HepG2 (cell line): ENCODE measurements around the gene PIP5KL1. TPM values are rescaled to one million over a fixed set of nuclear protein-coding genes. Genes with fewer than 3 reads are reported as not detected.
A peak's percentile ranks its signal among the peaks of the same experiment; 100 is the strongest.

Experiments
- GATAD2A ChIP-seq: IDR thresholded peaks from 2 replicates; pipeline ENCODE4 v1.6.1; 2016
- HDAC6 ChIP-seq: fragments of 200-600 bp; sonication (generic); IDR thresholded peaks from 2 replicates; pipeline ENCODE4 v1.7.0; 2017; ENCODE audit warnings: mild to moderate bottlenecking, antibody characterized with exemption, low read length, low read depth
- NCOA1 ChIP-seq: sonication (generic); formaldehyde crosslinking; IDR thresholded peaks from 2 replicates; pipeline ENCODE4 v1.9.0; 2021; ENCODE audit warnings: missing genetic modification reagents
- SOX13 ChIP-seq, 3 experiments: fragments of 450-650 bp in 1 of 3; sonication (generic) in 1 of 3; formaldehyde crosslinking in 1 of 3; IDR thresholded peaks in 2 of 3; conservative IDR thresholded peaks in 1 of 3; 2 replicates each; pipeline versions ENCODE4 v1.5.0 to v1.6.1; 2016 to 2020; ENCODE audit warnings: antibody characterized with exemption in 1 of 3, mild to moderate bottlenecking in 1 of 3, missing compliant biosample characterization in 1 of 3, missing genetic modification reagents in 1 of 3, moderate library complexity in 1 of 3
- SOX5 ChIP-seq: IDR thresholded peaks from 2 replicates; pipeline ENCODE4 v1.6.1; 2016; ENCODE audit warnings: borderline replicate concordance
- ZIK1 ChIP-seq: sonication (generic); formaldehyde crosslinking; IDR thresholded peaks from 2 replicates; pipeline ENCODE4 v1.5.0; 2020; ENCODE audit warnings: mild to moderate bottlenecking, low read depth, missing genetic modification reagents, borderline replicate concordance
- ZSCAN30 ChIP-seq: sonication (generic); formaldehyde crosslinking; IDR thresholded peaks from 2 replicates; pipeline ENCODE4 v1.5.0; 2020; ENCODE audit warnings: mild to moderate bottlenecking, missing genetic modification reagents
- polyA plus RNA-seq, 8 experiments: library from polyadenylated mRNA; depleted of rRNA in 3 of 8; stranded (reverse) in 7 of 8; unstranded in 1 of 8; fragments of >200 nt; fragmentation: Illumina TruSeq in 4 of 8; extraction: Trizol in 4 of 8; gene quantifications; 2 replicates each; pipeline versions ENCODE4 v1.2.1 to v1.2.3, GENCODE V29; 2011 to 2016; ENCODE audit warnings: low read depth in 4 of 8, missing spikeins in 1 of 8, mixed read lengths in 1 of 8; ENCODE audit not compliant: insufficient read depth in 1 of 8
- total RNA-seq, 5 experiments: library from RNA; depleted of rRNA; stranded (reverse); fragments of >200 nt; fragmentation: Illumina TruSeq; extraction: Trizol; gene quantifications; 2 replicates each; pipeline ENCODE4 v1.2.3, GENCODE V29; 2016; ENCODE audit warnings: low read depth in 1 of 5
- TF ChIP-seq, protein P1 (sequence below): sonication (generic); formaldehyde crosslinking; IDR thresholded peaks from 2 replicates; pipeline ENCODE4 v1.4.0; 2020; ENCODE audit warnings: mild to moderate bottlenecking, missing genetic modification reagents
- TF ChIP-seq, protein P2 (sequence below): sonication (generic); formaldehyde crosslinking; IDR thresholded peaks from 2 replicates; pipeline ENCODE4 v1.8.1; 2023; ENCODE audit warnings: mild to moderate bottlenecking, missing genetic modification reagents, borderline replicate concordance
- TF ChIP-seq, protein P3 (sequence below): sonication (generic); formaldehyde crosslinking; IDR thresholded peaks from 2 replicates; pipeline ENCODE4 v1.9.0; 2021; ENCODE audit warnings: missing genetic modification reagents, borderline replicate concordance
- TF ChIP-seq, protein P4 (sequence below): sonication (generic); formaldehyde crosslinking; IDR thresholded peaks from 2 replicates; pipeline ENCODE4 v1.4.0; 2020; ENCODE audit warnings: missing genetic modification reagents, borderline replicate concordance

PIP5KL1 gene
- total and polyA plus RNA-seq, 2 of the 13 experiments (the other 11 are each of a cell fraction or from before 2014, with no cell fraction given): 0.20 to 0.49 TPM

DNA sequence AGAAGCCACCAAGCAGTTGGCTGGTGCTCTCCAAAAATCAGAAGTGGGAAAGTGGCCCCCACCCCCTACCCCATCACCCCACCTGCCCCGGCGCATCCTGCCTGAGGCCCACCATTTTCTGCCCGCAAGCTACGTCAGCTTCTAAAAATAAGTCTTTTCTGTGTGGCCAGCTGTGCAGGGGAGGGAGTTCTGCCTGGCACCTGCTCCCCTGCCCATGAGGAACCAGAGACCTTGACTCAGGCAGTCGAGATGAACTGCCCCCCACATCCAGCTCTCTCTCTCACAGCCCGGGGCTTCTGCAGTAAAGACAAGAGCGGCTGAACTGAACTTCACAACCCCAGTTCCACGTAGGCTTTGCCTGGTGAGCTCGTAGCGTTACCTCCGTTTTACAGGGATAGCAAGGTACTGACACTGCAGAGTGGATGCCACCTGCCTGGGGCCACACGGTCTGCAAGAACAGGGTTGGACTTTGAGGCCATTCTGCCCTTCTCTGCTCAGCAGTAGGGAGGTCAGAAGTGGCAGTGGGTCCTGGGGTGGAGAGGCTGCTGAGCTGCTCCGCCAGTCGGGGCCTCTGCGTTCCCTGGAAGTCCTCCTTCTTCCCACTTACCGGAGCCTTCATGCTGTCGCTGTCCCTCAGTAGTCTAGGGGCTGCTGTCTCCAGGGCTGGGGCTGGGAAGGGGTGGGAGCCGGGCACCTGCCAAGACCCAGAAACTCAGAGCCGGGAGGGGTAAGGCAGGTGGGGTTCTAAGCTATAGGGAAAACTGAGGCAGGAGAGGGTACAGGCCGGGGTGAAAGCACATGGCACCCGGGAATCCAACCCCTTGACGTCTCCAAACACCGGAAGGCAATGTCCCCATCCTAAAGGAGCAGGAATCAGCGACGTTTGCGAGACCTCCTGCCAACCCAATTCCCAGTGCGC, 14.5 kb downstream of the PIP5KL1 start (continued):
- TF ChIP-seq, protein P1, sequence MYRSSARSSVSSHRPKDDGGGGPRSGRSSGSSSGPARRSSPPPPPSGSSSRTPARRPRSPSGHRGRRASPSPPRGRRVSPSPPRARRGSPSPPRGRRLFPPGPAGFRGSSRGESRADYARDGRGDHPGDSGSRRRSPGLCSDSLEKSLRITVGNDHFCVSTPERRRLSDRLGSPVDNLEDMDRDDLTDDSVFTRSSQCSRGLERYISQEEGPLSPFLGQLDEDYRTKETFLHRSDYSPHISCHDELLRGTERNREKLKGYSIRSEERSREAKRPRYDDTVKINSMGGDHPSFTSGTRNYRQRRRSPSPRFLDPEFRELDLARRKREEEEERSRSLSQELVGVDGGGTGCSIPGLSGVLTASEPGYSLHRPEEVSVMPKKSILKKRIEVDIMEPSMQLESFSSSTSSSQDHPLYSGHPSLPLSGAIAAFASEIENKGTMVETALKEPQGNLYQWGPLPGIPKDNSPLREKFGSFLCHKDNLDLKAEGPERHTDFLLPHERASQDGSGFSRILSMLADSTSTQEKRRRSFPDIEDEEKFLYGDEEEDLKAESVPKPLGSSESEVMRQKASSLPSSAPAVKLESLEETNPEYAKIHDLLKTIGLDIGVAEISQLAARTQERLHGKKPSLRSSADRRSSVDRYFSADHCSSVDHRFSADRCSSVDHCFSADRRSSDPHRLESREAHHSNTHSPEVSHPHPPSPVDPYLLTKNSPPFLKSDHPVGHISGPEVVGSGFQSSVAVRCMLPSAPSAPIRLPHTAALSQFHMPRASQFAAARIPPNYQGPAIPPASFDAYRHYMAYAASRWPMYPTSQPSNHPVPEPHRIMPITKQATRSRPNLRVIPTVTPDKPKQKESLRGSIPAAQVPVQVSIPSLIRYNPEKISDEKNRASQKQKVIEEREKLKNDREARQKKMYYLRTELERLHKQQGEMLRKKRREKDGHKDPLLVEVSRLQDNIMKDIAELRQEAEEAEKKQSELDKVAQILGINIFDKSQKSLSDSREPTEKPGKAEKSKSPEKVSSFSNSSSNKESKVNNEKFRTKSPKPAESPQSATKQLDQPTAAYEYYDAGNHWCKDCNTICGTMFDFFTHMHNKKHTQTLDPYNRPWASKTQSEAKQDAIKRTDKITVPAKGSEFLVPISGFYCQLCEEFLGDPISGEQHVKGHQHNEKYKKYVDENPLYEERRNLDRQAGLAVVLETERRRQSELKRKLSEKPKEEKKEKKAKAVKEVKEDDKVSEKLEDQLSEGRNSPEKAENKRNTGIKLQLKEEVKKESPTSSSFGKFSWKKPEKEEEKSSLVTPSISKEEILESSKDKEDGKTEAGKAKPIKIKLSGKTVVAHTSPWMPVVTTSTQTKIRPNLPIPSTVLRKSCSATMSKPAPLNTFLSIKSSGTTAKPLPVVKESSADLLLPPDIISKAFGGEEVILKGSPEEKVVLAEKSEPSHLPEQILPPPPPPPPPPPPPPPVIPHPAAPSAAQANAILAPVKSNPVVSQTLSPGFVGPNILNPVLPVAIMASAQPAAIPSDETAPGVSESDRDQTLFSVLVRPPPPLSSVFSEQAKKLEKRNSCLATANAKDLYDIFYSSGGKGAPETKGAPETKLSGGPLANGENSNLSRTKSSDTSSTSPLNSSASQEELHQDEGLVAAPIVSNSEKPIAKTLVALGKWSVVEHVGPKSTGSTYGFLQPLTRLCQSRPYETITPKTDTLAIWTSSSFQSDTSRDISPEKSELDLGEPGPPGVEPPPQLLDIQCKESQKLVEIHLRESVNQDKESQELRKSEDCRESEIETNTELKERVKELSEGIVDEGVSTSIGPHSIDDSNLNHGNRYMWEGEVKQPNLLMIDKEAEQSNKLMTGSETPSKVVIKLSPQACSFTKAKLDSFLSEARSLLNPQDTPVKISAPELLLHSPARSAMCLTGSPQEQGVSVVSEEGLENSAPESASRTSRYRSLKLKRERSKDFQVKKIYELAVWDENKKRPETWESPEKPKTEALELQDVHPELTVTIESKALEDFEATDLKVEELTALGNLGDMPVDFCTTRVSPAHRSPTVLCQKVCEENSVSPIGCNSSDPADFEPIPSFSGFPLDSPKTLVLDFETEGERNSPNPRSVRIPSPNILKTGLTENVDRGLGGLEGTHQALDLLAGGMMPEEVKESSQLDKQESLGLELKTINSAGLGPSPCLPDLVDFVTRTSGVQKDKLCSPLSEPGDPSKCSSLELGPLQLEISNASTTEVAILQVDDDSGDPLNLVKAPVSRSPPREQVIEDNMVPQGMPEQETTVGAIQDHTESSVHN (CRISPR knock-in tag): no peak
- TF ChIP-seq, protein P2, sequence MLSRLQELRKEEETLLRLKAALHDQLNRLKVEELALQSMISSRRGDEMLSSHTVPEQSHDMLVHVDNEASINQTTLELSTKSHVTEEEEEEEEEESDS (CRISPR knock-in tag): no peak
- TF ChIP-seq, protein P3, sequence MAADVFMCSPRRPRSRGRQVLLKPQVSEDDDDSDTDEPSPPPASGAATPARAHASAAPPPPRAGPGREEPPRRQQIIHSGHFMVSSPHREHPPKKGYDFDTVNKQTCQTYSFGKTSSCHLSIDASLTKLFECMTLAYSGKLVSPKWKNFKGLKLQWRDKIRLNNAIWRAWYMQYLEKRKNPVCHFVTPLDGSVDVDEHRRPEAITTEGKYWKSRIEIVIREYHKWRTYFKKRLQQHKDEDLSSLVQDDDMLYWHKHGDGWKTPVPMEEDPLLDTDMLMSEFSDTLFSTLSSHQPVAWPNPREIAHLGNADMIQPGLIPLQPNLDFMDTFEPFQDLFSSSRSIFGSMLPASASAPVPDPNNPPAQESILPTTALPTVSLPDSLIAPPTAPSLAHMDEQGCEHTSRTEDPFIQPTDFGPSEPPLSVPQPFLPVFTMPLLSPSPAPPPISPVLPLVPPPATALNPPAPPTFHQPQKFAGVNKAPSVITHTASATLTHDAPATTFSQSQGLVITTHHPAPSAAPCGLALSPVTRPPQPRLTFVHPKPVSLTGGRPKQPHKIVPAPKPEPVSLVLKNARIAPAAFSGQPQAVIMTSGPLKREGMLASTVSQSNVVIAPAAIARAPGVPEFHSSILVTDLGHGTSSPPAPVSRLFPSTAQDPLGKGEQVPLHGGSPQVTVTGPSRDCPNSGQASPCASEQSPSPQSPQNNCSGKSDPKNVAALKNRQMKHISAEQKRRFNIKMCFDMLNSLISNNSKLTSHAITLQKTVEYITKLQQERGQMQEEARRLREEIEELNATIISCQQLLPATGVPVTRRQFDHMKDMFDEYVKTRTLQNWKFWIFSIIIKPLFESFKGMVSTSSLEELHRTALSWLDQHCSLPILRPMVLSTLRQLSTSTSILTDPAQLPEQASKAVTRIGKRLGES (CRISPR knock-in tag): no peak
- TF ChIP-seq SOX13 (IDR thresholded peaks at IDR 0.05): no peak
- no peak for TF ChIP-seq SOX13 (CRISPR knock-in tag; conservative IDR thresholded peaks at IDR 0.05 in 1 of 2, IDR thresholded peaks at IDR 0.05 in 1 of 2)
- TF ChIP-seq, protein P4, sequence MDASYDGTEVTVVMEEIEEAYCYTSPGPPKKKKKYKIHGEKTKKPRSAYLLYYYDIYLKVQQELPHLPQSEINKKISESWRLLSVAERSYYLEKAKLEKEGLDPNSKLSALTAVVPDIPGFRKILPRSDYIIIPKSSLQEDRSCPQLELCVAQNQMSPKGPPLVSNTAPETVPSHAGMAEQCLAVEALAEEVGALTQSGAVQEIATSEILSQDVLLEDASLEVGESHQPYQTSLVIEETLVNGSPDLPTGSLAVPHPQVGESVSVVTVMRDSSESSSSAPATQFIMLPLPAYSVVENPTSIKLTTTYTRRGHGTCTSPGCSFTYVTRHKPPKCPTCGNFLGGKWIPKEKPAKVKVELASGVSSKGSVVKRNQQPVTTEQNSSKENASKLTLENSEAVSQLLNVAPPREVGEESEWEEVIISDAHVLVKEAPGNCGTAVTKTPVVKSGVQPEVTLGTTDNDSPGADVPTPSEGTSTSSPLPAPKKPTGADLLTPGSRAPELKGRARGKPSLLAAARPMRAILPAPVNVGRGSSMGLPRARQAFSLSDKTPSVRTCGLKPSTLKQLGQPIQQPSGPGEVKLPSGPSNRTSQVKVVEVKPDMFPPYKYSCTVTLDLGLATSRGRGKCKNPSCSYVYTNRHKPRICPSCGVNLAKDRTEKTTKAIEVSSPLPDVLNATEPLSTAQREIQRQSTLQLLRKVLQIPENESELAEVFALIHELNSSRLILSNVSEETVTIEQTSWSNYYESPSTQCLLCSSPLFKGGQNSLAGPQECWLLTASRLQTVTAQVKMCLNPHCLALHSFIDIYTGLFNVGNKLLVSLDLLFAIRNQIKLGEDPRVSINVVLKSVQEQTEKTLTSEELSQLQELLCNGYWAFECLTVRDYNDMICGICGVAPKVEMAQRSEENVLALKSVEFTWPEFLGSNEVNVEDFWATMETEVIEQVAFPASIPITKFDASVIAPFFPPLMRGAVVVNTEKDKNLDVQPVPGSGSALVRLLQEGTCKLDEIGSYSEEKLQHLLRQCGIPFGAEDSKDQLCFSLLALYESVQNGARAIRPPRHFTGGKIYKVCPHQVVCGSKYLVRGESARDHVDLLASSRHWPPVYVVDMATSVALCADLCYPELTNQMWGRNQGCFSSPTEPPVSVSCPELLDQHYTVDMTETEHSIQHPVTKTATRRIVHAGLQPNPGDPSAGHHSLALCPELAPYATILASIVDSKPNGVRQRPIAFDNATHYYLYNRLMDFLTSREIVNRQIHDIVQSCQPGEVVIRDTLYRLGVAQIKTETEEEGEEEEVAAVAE: 0 out of 2 replicates have a peak, but pooled peaks have one; percentile 36
- no peak for TF ChIP-seq ZIK1 (CRISPR knock-in tag)
- no peak for TF ChIP-seq NCOA1 (CRISPR knock-in tag)
- TF ChIP-seq ZSCAN30 (CRISPR knock-in tag): no peak
- TF ChIP-seq SOX5 (CRISPR knock-in tag): no peak
- no peak for TF ChIP-seq GATAD2A (CRISPR knock-in tag)
- no peak for TF ChIP-seq HDAC6
